K562 (cell line): ENCODE results near the gene ZNF581. TPM values are rescaled to one million over a fixed set of nuclear protein-coding genes. Genes with fewer than 3 reads are reported as not detected.

ENCODE experiments used
- ATAC-seq: fragments of 200-7000 bp; cut with Tn5 transposase; 3 replicates; pipeline ENCODE4 v1.9.1; 2020; ENCODE audit warnings: moderate library complexity
- BruUV-seq: library from RNA; stranded (reverse); fragments of 400-500 nt; replicated peaks from 2 replicates; lab custom pipeline; 2021; lab: Mats Ljungman, UMichigan
- CTCF ChIA-PET: fragments of 300-600 bp; formaldehyde crosslinking; extraction: SDS; loops from one replicate; lab custom pipeline; 2021; ENCODE audit warnings: low intra/inter-chr PET ratio; lab: Yijun Ruan, JAX
- POLR2A ChIA-PET: fragments of 300-600, 350-650 bp; sonication (Branson Sonifier 250); formaldehyde crosslinking; extraction: SDS; loops from one replicate; lab custom pipeline; 2021; ENCODE audit warnings: antibody characterized with exemption, inconsistent platforms; lab: Yijun Ruan, JAX
- DNase-seq, 4 experiments: peaks; one replicate each; pipeline versions ENCODE4 v3.0.0 to v3.0.0-alpha.2; 2011 to 2018; ENCODE audit warnings: low spot score in 3 of 4, mixed read lengths in 3 of 4; ENCODE audit errors: extremely low read depth in 1 of 4
- FAIRE-seq: peaks from 2 replicates; lab custom pipeline; 2011; peaks lifted over from hg19 to GRCh38; lab: Jason Lieb, UNC
- H2AFZ ChIP-seq: 2 replicates; pipeline ENCODE4 v1.6.0; 2011; ENCODE audit warnings: low read depth, low read length, control low read depth, inconsistent platforms
- H3K27ac ChIP-seq: fragments of 200-600 bp; 3 replicates; pipeline ENCODE4 v1.8.0; 2011; ENCODE audit warnings: low read depth, mild to moderate bottlenecking, control low read depth, inconsistent platforms, low read length, moderate library complexity, mixed read lengths; ENCODE audit errors: extremely low read depth
- H3K27me3 ChIP-seq, 2 experiments: fragments of 300-600 bp in 1 of 2; 2 replicates in 1 of 2; 3 replicates in 1 of 2; pipeline versions ENCODE4 v1.6.0 to v1.8.0; 2011; ENCODE audit warnings: inconsistent platforms in 2 of 2, low read length in 2 of 2, mild to moderate bottlenecking in 1 of 2, mixed read lengths in 1 of 2, moderate library complexity in 1 of 2; ENCODE audit not compliant: control insufficient read depth in 2 of 2, insufficient read depth in 2 of 2
- H3K36me3 ChIP-seq: fragments of 300-600 bp; 3 replicates; pipeline ENCODE4 v1.8.0; 2011; ENCODE audit warnings: mild to moderate bottlenecking, low read length, inconsistent platforms; ENCODE audit not compliant: control insufficient read depth, insufficient read depth
- H3K4me1 ChIP-seq, 2 experiments: fragments of 200-600 bp in 1 of 2; replicated peaks in 1 of 2; 2 replicates in 1 of 2; 3 replicates in 1 of 2; pipeline versions ENCODE4 v1.5.1 to v1.8.0; 2011; ENCODE audit warnings: inconsistent platforms in 2 of 2, low read length in 2 of 2, mild to moderate bottlenecking in 1 of 2, mixed read lengths in 1 of 2, moderate library complexity in 1 of 2; ENCODE audit not compliant: control insufficient read depth in 2 of 2, insufficient read depth in 2 of 2
- H3K4me2 ChIP-seq: 2 replicates; pipeline ENCODE4 v1.6.1; 2011; ENCODE audit warnings: low read length, control low read depth, inconsistent platforms, mixed read lengths; ENCODE audit not compliant: insufficient read depth
- H3K4me3 ChIP-seq: fragments of 200-600 bp; sonication (generic), shearing (Covaris generic); 2 replicates; pipeline ENCODE4 v1.5.1; 2016; ENCODE audit warnings: control low read depth, inconsistent platforms
- H3K79me2 ChIP-seq: fragments of 200-600 bp; 3 replicates; pipeline ENCODE4 v1.8.0; 2011; ENCODE audit warnings: low read length, inconsistent platforms; ENCODE audit not compliant: control insufficient read depth, insufficient read depth
- H3K9ac ChIP-seq, 2 experiments: 2 replicates each; pipeline versions ENCODE4 v1.6.0 to v1.6.1; 2011; ENCODE audit warnings: low read depth in 2 of 2, low read length in 2 of 2, control low read depth in 1 of 2, inconsistent platforms in 1 of 2, mild to moderate bottlenecking in 1 of 2, mixed read lengths in 1 of 2; ENCODE audit not compliant: insufficient read depth in 1 of 2
- H3K9me1 ChIP-seq: one replicate; pipeline ENCODE4 v1.6.0; 2011; ENCODE audit warnings: inconsistent platforms, mild to moderate bottlenecking, low read length, moderate library complexity; ENCODE audit not compliant: control insufficient read depth, insufficient read depth
- H3K9me3 ChIP-seq: replicated peaks from 2 replicates; pipeline ENCODE4 v1.5.1; 2011; ENCODE audit warnings: low read depth, low read length, inconsistent platforms; ENCODE audit not compliant: control insufficient read depth, insufficient read depth
- H4K20me1 ChIP-seq: replicated peaks from 2 replicates; pipeline ENCODE4 v1.6.1; 2011; ENCODE audit warnings: low read length, inconsistent platforms, mixed read lengths; ENCODE audit not compliant: control insufficient read depth, insufficient read depth
- CBFA2T2 ChIP-seq: fragments of 450-650 bp; conservative IDR thresholded peaks from 2 replicates; pipeline ENCODE4 v1.6.1; 2017; ENCODE audit warnings: mild to moderate bottlenecking
- FOXO4 ChIP-seq: fragments of 450-650 bp; formaldehyde crosslinking; IDR thresholded peaks from 2 replicates; pipeline ENCODE4 v1.4.0; 2020; ENCODE audit warnings: mild to moderate bottlenecking, moderate library complexity
- HMGXB4 ChIP-seq: sonication (generic); formaldehyde crosslinking; IDR thresholded peaks from 2 replicates; pipeline ENCODE4 v1.8.1; 2023; ENCODE audit warnings: mild to moderate bottlenecking, missing genetic modification reagents
- KDM4B ChIP-seq, 2 experiments: fragments of 450-650 bp in 1 of 2; sonication (generic) in 1 of 2; IDR thresholded peaks; 2 replicates each; pipeline ENCODE4 v1.6.1; 2016 to 2017; ENCODE audit warnings: borderline replicate concordance in 2 of 2, antibody characterized with exemption in 1 of 2, low read depth in 1 of 2, mild to moderate bottlenecking in 1 of 2
- MCM2 ChIP-seq: fragments of 450-650 bp; IDR thresholded peaks from 2 replicates; pipeline ENCODE4 v1.6.1; 2017; ENCODE audit warnings: low read depth, mild to moderate bottlenecking
- RBM22 ChIP-seq: fragments of 200-400 bp; formaldehyde crosslinking; IDR thresholded peaks from 2 replicates; pipeline ENCODE4 v1.6.1; 2018; ENCODE audit warnings: low read length, low read depth; ENCODE audit not compliant: poor library complexity, severe bottlenecking
- ZBTB5 ChIP-seq: fragments of 450-650 bp; IDR thresholded peaks from 2 replicates; pipeline ENCODE4 v1.6.1; 2017; ENCODE audit warnings: antibody characterized with exemption
- ZBTB8A ChIP-seq: fragments of 450-650 bp; IDR thresholded peaks from 2 replicates; pipeline ENCODE4 v1.6.1; 2018; ENCODE audit warnings: mild to moderate bottlenecking, moderate library complexity; ENCODE audit not compliant: partially characterized antibody
- ZMIZ1 ChIP-seq, 2 experiments: fragments of 150-350 bp in 1 of 2; IDR thresholded peaks; 2 replicates each; pipeline ENCODE4 v1.6.1; 2012 to 2016; ENCODE audit warnings: low read depth in 2 of 2, low read length in 2 of 2, mild to moderate bottlenecking in 1 of 2, moderate library complexity in 1 of 2
- ZNF124 ChIP-seq: sonication (generic); formaldehyde crosslinking; IDR thresholded peaks from 2 replicates; pipeline ENCODE4 v1.8.1; 2022; ENCODE audit warnings: missing genetic modification reagents
- WGBS: fragments of 100-300 bp; shearing (Covaris generic); methylation state at CpG from one replicate; pipeline ENCODE4 v1.1.6; 2016; ENCODE audit warnings: low coverage, mixed read lengths; ENCODE audit not compliant: insufficient coverage; ENCODE audit errors: missing lambda C conversion rate; 5-methylcytosine and 5-hydroxymethylcytosine counted together
- in situ Hi-C: fragments of 300-500 bp; cut with MboI; formaldehyde crosslinking; loops from 4 replicates; pipeline ENCODE4 v1.15.0; 2018; ENCODE audit warnings: inconsistent platforms, mixed read lengths
- intact Hi-C: fragments of 100-400 bp; cut with micrococcal nuclease; formaldehyde crosslinking; loops from 2 replicates; pipeline ENCODE4 v1.14.2; 2022
- polyA plus RNA-seq, 8 experiments: library from polyadenylated mRNA; depleted of rRNA in 4 of 8; stranded (reverse) in 5 of 8; unstranded in 3 of 8; fragments of >200 nt; fragmentation: Nextera tagmentation in 2 of 8; fragmentation: Illumina TruSeq in 1 of 8; extraction: Ambion mirVana in 2 of 8; extraction: Trizol in 1 of 8; gene quantifications; 2 replicates each; pipeline versions ENCODE4 v1.2.1 to v1.2.3, GENCODE V29; 2011 to 2014; ENCODE audit warnings: inconsistent platforms in 1 of 8, missing spikeins in 1 of 8
- total RNA-seq, 7 experiments: library from RNA; depleted of rRNA in 6 of 7; stranded (reverse); fragments of >200 nt in 6 of 7; fragmentation: Illumina TruSeq in 2 of 7; extraction: Trizol in 2 of 7; gene quantifications; 2 replicates each; pipeline versions ENCODE4 v1.2.1 to v1.2.3, GENCODE V29; 2011 to 2021; ENCODE audit warnings: low replicate concordance in 1 of 7

ZNF581 gene
- total and polyA plus RNA-seq, 9 of the 15 experiments (the other 6 are each of a cell fraction or from before 2014, with no cell fraction given), result 2.4 to 39.4 (median 15.4) TPM

- TF ChIP-seq ZMIZ1 (IDR thresholded peaks at IDR 0.05; ENCODE audit: low read depth in 2 of 2, low read length in 2 of 2) (peak in 1 of 2 experiments; percentile 51; a peak in 1 of 4 replicates), HMGXB4 (CRISPR knock-in tag) (no peak)
- TF ChIP-seq, all 486 proteins: peak for 5
Observed at GRCh38 chr19:55594996-55595545, 48.4 kb upstream of the ZNF581 start (continued).

- Histone ChIP-seq H3K27ac (no peak overlapping the region; the same call in 2 of the 3 replicates), H3K4me1 (peaks cover 14 to 23% of the 10 kb centered on the region in 2 experiments; a peak in 4 of 5 replicates), H2AFZ (no peak overlapping the region), H3K9me1 (no peaks in the 10 kb centered on the region), H3K4me3 (no peak overlapping the region), H3K27me3 (no peaks in the 10 kb centered on the region), H3K79me2 (peaks cover 13% of the 10 kb centered on the region), H3K36me3 (peaks cover 39% of the 10 kb centered on the region; the same call in 2 of the 3 replicates), H3K4me2 (no peak overlapping the region), H4K20me1 (no peaks in the 10 kb centered on the region), H3K9me3 (peaks cover 3% of the 10 kb centered on the region; the same call in 1 of the 2 replicates), H3K9ac (no peak overlapping the region)
- CTCF ChIA-PET, result no interaction called here
- in situ Hi-C loops (no loop called here), intact Hi-C loops (no loop called here)
- TF ChIP-seq FOXO4 (CRISPR knock-in tag), result no peak
- TF ChIP-seq RBM22, result no peak
- no peak for TF ChIP-seq MCM2
- TF ChIP-seq ZBTB8A, result no peak
- no peak for TF ChIP-seq CBFA2T2
- no peak for TF ChIP-seq ZNF124 (CRISPR knock-in tag)
- TF ChIP-seq ZBTB5, result no peak
- TF ChIP-seq KDM4B (IDR thresholded peaks at IDR 0.05; ENCODE audit: borderline replicate concordance in 2 of 2, low read depth in 1 of 2), result no peak
- WGBS, result 91% methylated on average over 1 of the region's 3 CpGs
- POLR2A ChIA-PET, result no interaction called here
- no peak for DNase-seq
- BruUV-seq, result no TSS peak
- no peak for ATAC-seq
- FAIRE-seq, result no peak
Observed at GRCh38 chr19:55596304-55596703, 47.1 kb upstream of the ZNF581 start.
